Tibial artery (tissue), 4 donors: Measurements from ENCODE around the gene PGAP1.

ENCODE experiments used
- DNase-seq, 2 donors: peaks; one replicate each; pipeline ENCODE4 v3.0.0-alpha.2; 2019
- H3K27ac ChIP-seq, 2 donors: fragments of 200-600 bp; sonication (generic) in 1 of 2; 1 replicate in 1 of 2; 2 replicates in 1 of 2; pipeline ENCODE4 v1.5.1; 2018 to 2019; ENCODE audit warnings: mild to moderate bottlenecking in 1 of 2
- H3K27me3 ChIP-seq, 2 donors: fragments of 200-600 bp; sonication (generic) in 1 of 2; one replicate each; pipeline versions ENCODE4 v1.5.1 to v1.6.0; 2016 to 2019
- H3K36me3 ChIP-seq, 3 donors: fragments of 200-600 bp; sonication (generic) in 2 of 3; one replicate each; pipeline ENCODE4 v1.5.1; 2016 to 2019; ENCODE audit warnings: mild to moderate bottlenecking in 2 of 3
- H3K4me1 ChIP-seq, 4 donors: fragments of 200-600 bp; sonication (generic) in 2 of 4; 1 replicate in 3 of 4; 2 replicates in 1 of 4; pipeline ENCODE4 v1.5.1; 2016 to 2019
- H3K4me3 ChIP-seq, 2 donors: fragments of 200-600 bp; sonication (generic) in 1 of 2; 1 replicate in 1 of 2; 2 replicates in 1 of 2; pipeline ENCODE4 v1.5.1; 2018 to 2019; ENCODE audit warnings: mild to moderate bottlenecking in 2 of 2
- H3K9me3 ChIP-seq, 3 donors: fragments of 200-600 bp; sonication (generic) in 1 of 3; one replicate each; pipeline ENCODE4 v1.5.1; 2016 to 2019
- CTCF ChIP-seq, 2 experiments: fragments of 200-600 bp in 1 of 2; fragments of 450-650 bp in 1 of 2; IDR thresholded peaks; one replicate each; pipeline ENCODE4 v1.5.1; 2017 to 2019; ENCODE audit warnings: antibody characterized with exemption in 2 of 2, mild to moderate bottlenecking in 1 of 2, moderate library complexity in 1 of 2
- intact Hi-C: fragments of 100-400 bp; cut with DNase I; formaldehyde crosslinking; loops from one replicate; pipeline ENCODE4 v1.15.0; 2023; ENCODE audit warnings: low total_unique reads

The PGAP1 gene

DNA sequence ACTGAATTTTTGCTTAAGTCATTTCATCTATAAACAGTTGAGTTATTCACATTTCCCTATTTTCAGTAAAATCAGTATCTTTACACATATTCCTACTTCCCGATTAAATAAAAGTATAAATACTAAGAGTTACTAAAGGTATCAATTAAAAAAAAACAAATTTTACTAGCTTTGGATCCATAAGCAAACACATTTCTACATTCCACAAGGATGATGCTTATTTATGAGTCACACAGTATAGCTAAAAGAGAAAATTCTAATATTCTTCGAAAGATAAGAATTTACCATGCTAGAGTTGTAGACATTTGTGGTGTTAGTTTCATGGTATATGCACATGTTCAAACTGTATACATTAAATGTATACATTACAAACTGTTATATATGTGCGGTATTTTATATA lies 23.7 kb downstream of the PGAP1 start:
- H3K4me1 ChIP-seq, result no peaks in the 10 kb centered on the region
- H3K4me3 ChIP-seq, result no peak overlapping the region
- H3K9me3 ChIP-seq, result no peaks in the 10 kb centered on the region
- TF ChIP-seq CTCF (IDR thresholded peaks at IDR 0.05), result no peak
- no peaks in the 10 kb centered on the region for H3K27me3 ChIP-seq
- no peak overlapping the region for H3K27ac ChIP-seq
- DNase-seq, result no peak
- intact Hi-C loops, result no loop called here
- H3K36me3 ChIP-seq, result peaks cover 8 to 28% (median 12%) of the 10 kb centered on the region in 3 donors

- Histone ChIP-seq H3K36me3 (peaks cover 20 to 35% (median 23%) of the 10 kb centered on the region in 3 donors), H3K27me3 (no peaks in the 10 kb centered on the region), H3K4me1 (no peaks in the 10 kb centered on the region), H3K4me3 (no peak overlapping the region), H3K27ac (no peak overlapping the region), H3K9me3 (no peaks in the 10 kb centered on the region)
- DNase-seq, result no peak
- TF ChIP-seq CTCF (IDR thresholded peaks at IDR 0.05), result no peak
- intact Hi-C loops, result no loop called here
These were observed 25.7 kb downstream of the PGAP1 start for GRCh38 chr2:196900843-196901242.

DNA sequence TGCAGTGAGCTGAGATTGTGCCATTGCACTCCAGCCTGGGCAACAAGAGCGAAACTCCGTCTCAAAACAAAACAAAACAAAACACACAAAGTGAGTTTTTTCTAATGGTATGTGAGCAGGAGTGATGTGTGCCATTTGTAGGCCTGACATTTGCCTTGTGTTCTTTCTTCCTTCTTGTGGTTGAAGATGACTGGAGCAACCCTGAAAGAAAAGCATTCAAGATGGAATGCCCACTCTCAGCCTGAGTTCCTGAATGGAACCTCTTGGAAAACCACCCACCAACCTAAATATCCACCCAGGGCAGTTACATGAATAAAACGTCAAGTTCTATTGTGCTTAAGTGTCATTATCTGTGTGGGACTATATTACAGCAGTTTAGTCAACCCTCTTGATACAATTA lies 26.5 kb downstream of the PGAP1 start:
- no peaks in the 10 kb centered on the region for H3K4me1 ChIP-seq
- no peaks in the 10 kb centered on the region for H3K9me3 ChIP-seq
- peaks cover 20 to 42% (median 23%) of the 10 kb centered on the region in 3 donors for H3K36me3 ChIP-seq
- no peak overlapping the region for H3K4me3 ChIP-seq
- no peak for DNase-seq
- no peak for TF ChIP-seq CTCF (IDR thresholded peaks at IDR 0.05)
- intact Hi-C loops, result no loop called here
- no peak overlapping the region for H3K27ac ChIP-seq
- H3K27me3 ChIP-seq, result no peaks in the 10 kb centered on the region

DNA sequence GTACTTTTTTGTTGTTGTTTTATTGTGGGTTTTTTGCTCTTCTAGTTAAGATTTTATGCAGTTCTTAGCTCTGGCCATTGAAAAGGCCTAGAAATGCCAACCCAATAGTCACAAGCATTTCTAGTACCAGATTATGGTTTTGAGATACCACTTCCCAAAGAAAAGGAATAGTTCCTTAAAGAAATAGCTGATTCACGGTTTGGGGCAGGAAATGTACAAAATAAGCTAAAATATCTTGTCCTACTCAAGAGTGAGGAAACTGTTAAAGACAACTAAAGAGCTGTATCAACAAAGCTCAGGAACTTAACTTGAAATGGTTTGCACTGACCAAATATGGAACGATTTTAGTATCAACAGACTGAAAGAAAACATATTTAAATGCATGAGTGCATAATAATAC lies 35.4 kb downstream of the PGAP1 start:
- no peaks in the 10 kb centered on the region for H3K27me3 ChIP-seq
- peaks cover 0 to 23% (median 12%) of the 10 kb centered on the region in 3 donors for H3K36me3 ChIP-seq
- intact Hi-C loops, result no loop called here

GRCh38 chr2:196887431-196887830 lies 39.1 kb downstream of the PGAP1 start:
- Histone ChIP-seq H3K4me3 (no peak overlapping the region), H3K27me3 (no peaks in the 10 kb centered on the region), H3K4me1 (no peaks in the 10 kb centered on the region), H3K27ac (no peak overlapping the region), H3K36me3 (peaks cover 9 to 17% (median 10%) of the 10 kb centered on the region in 3 donors), H3K9me3 (no peaks in the 10 kb centered on the region)
- intact Hi-C loops, result no loop called here
- no peak for DNase-seq
- TF ChIP-seq CTCF (IDR thresholded peaks at IDR 0.05), result no peak

More for the DNA sequence above, 35.4 kb downstream of the PGAP1 start:
- Histone ChIP-seq H3K27ac (no peak overlapping the region), H3K4me3 (no peak overlapping the region), H3K4me1 (no peaks in the 10 kb centered on the region), H3K9me3 (no peaks in the 10 kb centered on the region)
- TF ChIP-seq CTCF (IDR thresholded peaks at IDR 0.05), result no peak
- no peak for DNase-seq

DNA sequence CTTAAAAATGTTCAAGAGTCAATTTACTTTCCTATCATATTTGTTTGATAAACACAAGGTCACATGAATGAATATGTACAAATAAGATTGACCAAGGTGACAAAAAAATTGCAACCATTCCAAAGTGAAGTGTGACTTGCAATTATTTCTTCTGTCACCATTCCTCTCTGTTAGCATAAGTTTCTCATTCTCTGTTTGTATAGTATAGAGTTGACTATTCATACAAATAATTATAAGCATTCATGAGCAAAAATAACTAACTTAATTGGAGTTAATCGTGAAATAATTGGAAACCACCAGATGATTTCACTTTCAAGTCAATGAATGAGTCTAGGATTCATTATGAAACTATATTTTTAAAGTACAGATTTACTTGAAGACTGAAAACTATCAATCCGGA lies 42.1 kb downstream of the PGAP1 start:
- no peak overlapping the region for H3K4me3 ChIP-seq
- no peaks in the 10 kb centered on the region for H3K27me3 ChIP-seq
- no peak for DNase-seq

More for the DNA sequence above, 42.1 kb downstream of the PGAP1 start:
- Histone ChIP-seq H3K9me3 (no peaks in the 10 kb centered on the region), H3K4me1 (no peaks in the 10 kb centered on the region), H3K36me3 (peaks cover 10 to 24% (median 23%) of the 10 kb centered on the region in 3 donors), H3K27ac (no peak overlapping the region)
- intact Hi-C loops, result no loop called here
- TF ChIP-seq CTCF (IDR thresholded peaks at IDR 0.05), result no peak
